HFFc6 (cell line): ENCODE data around the gene SLC25A25. TPM values are rescaled to one million over a fixed set of nuclear protein-coding genes. Genes with fewer than 3 reads are reported as not detected.

Source experiments
- DNase-seq: peaks from one replicate; pipeline ENCODE4 v3.0.0-alpha.2; 2018
- H3K27ac Mint-ChIP-seq: 2 replicates; pipeline ENCODE4 v1.8.0; 2020; ENCODE audit warnings: mild to moderate bottlenecking, mixed read lengths
- H3K27me3 Mint-ChIP-seq: 2 replicates; pipeline ENCODE4 v1.8.0; 2021; ENCODE audit warnings: mild to moderate bottlenecking, moderate library complexity, mixed read lengths; ENCODE audit not compliant: insufficient read depth
- H3K36me3 Mint-ChIP-seq: 2 replicates; pipeline ENCODE4 v1.8.0; 2021; ENCODE audit warnings: low read depth, mixed read lengths
- H3K4me1 Mint-ChIP-seq: 2 replicates; pipeline ENCODE4 v1.8.0; 2020; ENCODE audit warnings: low read depth, mixed read lengths
- H3K4me3 Mint-ChIP-seq: 2 replicates; pipeline ENCODE4 v1.8.0; 2020; ENCODE audit warnings: mild to moderate bottlenecking, moderate library complexity, mixed read lengths
- H3K9me3 Mint-ChIP-seq: 2 replicates; pipeline ENCODE4 v1.8.0; 2020; ENCODE audit warnings: mild to moderate bottlenecking, mixed read lengths
- total RNA-seq, 6 experiments: library from RNA; stranded (reverse); fragmentation: NEBNext Ultra II Directional; extraction: Animal tissue kit (Norgen Biotek cat#: 25700); gene quantifications; 2 replicates in 1 of 6; 3 replicates in 5 of 6; pipeline ENCODE4 v1.2.3, GENCODE V29; 2021
- TF ChIP-seq, protein P1 (sequence below): fragments of 200-600 bp; sonication (generic); IDR thresholded peaks from 2 replicates; pipeline ENCODE4 v1.5.0; 2021; ENCODE audit warnings: antibody characterized with exemption, mild to moderate bottlenecking

SLC25A25 gene
- total RNA-seq, 6 experiments from 2014 or later, result 16.5 to 20.7 (median 18.4) TPM

DNA sequence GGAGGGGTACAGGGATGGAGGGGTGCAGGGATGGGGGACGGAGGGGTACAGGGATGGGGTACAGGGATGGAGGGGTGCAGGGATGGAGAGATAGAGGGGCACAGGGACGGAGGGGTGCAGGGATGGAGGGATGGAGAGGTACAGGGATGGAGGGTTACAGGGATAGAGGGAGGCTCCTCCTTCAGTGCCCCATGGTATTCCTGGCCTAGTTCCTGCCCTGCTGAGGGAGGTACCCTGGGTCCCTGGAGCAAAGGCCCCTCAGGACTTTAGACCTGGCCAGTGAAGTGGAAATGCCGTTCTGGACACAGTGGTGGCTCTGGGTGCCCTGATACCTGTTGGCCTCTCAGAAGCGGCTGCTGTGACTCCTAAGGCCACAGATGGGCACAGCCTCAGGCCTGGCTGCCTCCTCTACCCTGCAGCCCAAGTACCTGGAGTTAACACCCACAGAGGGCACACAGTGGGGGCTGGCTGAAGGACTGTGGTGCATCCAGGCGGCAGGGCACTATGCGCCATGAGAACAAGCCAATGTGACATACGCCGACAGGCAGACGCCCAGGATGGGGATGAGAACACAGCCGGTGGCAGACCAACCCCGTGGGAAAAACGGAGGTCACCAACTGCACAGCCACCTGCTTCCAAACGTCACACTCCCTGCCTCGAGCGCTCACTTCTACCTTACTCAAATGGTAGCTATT is 51.1 kb downstream of the SLC25A25 start:
- Mint-ChIP-seq H3K27ac (no peak overlapping the region), H3K9me3 (no peaks in the 10 kb centered on the region), H3K27me3 (no peaks in the 10 kb centered on the region; the same call in none of the 2 replicates), H3K4me3 (no peak overlapping the region), H3K4me1 (0 out of 2 replicates have a peak, but pooled peaks cover 6% of the 10 kb centered on the region), H3K36me3 (no peaks in the 10 kb centered on the region)
- TF ChIP-seq, protein P1, sequence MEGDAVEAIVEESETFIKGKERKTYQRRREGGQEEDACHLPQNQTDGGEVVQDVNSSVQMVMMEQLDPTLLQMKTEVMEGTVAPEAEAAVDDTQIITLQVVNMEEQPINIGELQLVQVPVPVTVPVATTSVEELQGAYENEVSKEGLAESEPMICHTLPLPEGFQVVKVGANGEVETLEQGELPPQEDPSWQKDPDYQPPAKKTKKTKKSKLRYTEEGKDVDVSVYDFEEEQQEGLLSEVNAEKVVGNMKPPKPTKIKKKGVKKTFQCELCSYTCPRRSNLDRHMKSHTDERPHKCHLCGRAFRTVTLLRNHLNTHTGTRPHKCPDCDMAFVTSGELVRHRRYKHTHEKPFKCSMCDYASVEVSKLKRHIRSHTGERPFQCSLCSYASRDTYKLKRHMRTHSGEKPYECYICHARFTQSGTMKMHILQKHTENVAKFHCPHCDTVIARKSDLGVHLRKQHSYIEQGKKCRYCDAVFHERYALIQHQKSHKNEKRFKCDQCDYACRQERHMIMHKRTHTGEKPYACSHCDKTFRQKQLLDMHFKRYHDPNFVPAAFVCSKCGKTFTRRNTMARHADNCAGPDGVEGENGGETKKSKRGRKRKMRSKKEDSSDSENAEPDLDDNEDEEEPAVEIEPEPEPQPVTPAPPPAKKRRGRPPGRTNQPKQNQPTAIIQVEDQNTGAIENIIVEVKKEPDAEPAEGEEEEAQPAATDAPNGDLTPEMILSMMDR, result no peak
- DNase-seq, result no peak

DNA sequence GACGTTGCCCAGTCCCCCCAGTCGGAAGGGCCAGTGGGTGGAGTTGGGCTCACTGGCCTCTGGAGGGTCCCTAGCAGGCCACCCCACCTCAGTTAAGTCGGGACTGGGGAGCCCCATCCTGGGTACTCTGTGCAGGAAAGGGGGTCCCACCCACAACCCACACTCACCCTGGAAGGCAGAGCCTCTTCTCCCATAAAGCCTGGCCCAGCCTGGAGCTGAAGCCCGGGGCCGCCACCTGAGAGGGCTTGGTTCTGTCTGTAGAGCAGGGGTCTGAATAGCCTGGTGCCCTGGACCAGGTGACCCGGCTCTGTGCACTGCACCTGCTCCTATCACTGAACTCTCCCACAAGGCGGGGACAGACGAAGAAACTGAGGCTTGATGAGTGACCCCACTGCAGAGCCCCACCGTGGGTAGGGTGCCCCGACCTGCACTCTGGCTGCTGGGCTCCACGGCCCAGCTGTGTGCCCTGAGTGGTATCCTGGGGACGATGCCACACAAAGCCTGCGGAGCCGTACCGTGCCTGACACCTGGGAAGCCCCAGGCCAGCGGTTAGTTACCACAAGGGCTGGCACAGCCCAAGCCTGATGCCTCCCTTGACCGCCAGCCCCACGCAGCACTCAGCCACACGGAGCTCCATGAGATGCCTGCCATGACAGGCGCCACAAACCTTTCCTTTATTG is 52.2 kb downstream of the SLC25A25 start:
- H3K4me3 Mint-ChIP-seq, result no peak overlapping the region
- TF ChIP-seq, protein P1, result no peak
- no peaks in the 10 kb centered on the region for H3K36me3 Mint-ChIP-seq
- no peak for DNase-seq
- H3K4me1 Mint-ChIP-seq, result peaks cover 12% of the 10 kb centered on the region
- no peak overlapping the region for H3K27ac Mint-ChIP-seq
- no peaks in the 10 kb centered on the region; the same call in none of the 2 replicates for H3K27me3 Mint-ChIP-seq
- H3K9me3 Mint-ChIP-seq, result no peaks in the 10 kb centered on the region

DNA sequence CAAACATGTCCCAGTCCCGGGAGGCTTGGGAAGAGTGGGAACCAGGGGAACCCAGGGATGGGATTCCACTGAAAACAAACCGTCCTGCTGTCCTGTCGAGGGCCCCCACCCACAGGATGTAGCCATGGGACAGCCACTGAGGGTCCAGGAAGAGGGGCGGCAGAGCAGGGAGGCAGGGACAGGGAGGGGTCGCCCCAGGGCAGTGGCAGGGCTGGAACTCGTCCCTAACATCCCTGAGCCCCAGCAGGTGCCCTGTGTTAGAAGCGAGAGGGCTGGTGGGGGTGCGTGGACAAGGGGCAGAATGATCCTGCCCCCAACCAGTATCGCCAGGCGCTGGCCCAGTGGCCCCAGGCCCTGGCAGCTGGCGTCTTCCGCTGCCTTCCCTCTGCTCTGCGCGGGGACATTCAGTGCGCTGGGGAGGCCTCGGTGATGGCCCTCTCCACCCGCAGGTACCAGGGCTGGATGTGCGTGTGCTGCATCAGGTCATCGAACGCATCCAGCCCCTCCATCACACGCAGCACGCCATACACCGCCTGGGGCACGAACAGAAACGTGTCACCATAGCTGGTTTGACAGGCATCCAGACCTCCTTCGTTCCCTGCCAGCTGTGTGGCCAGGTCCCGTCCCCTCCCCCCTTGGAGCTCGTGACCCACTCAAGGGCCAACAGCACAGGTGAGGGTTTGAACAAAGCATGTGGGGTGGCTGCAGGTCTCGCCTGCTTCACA is 52.9 kb downstream of the SLC25A25 start:
- Mint-ChIP-seq H3K36me3 (no peaks in the 10 kb centered on the region), H3K27ac (no peak overlapping the region), H3K4me3 (no peak overlapping the region), H3K4me1 (peaks cover 19% of the 10 kb centered on the region), H3K27me3 (no peaks in the 10 kb centered on the region; the same call in none of the 2 replicates), H3K9me3 (no peaks in the 10 kb centered on the region)
- no peak for DNase-seq
- TF ChIP-seq, protein P1, result no peak

DNA sequence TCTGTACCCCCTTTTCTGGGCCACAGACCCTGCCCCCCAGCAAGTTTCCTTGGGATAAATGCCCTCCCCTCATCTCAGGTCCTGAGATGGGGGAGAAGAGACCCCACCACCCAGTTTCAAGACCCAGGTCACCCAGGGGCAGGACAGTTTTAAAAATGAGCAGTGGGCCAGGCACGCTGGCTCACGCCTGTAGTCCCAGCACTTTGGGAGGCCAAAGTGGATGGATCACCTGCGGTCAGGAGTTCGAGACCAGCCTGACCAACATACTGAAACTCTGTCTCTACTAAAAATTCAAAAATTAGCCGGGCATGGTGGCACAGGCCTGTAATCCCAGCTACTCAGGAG is 53.4 kb downstream of the SLC25A25 start:
- no peak overlapping the region for H3K4me3 Mint-ChIP-seq
- TF ChIP-seq, protein P1, result no peak
- no peaks in the 10 kb centered on the region for H3K9me3 Mint-ChIP-seq
- no peak for DNase-seq
- no peak overlapping the region for H3K27ac Mint-ChIP-seq
- H3K4me1 Mint-ChIP-seq, result peaks cover 24% of the 10 kb centered on the region
- H3K36me3 Mint-ChIP-seq, result no peaks in the 10 kb centered on the region
- no peaks in the 10 kb centered on the region; the same call in none of the 2 replicates for H3K27me3 Mint-ChIP-seq

DNA sequence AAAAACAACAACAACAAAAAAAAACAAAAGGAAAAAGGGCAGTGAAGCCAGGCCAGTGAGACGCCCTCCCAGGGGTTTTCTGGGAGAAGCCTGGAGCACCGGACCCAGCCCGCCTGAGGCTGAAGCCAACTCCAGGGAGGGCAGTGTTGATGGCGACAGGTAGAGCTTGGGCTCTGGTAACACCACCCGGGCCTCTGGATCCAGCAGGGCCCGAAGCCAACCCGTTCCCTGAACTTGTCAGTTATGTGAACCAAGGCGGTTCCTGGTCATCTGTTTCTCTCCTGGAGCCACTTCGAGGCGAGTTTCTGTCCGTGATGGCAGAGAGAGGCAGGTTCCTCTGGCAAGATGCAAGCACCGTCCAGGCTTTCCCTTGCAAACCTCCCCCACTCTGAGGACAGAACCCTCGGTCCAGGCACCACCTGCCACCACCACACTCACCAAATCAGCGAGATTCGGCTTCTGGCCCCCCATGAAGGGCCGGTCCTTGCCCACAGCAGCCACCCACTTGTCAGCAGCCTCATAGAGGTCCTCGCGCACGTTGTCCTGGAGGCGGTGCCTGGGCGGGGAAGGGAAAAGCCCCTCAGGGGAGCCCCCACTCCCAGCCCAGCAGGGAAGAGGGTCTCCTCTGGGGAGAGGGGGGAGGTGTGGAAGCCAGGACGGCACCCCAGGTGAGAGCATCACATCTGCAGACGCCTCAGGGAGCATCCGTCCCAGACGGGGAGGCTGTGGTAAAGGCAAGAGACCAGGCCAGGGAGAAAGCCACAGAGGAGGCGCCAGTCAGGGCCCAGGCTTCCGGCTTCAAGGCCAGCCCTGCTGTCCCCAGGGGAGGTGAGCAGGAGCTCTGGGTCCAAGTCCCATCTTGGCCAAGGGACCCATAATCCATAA is 54.1 kb downstream of the SLC25A25 start:
- peaks cover 25% of the 10 kb centered on the region for H3K4me1 Mint-ChIP-seq
- H3K36me3 Mint-ChIP-seq, result no peaks in the 10 kb centered on the region
- no peak for DNase-seq
- no peaks in the 10 kb centered on the region for H3K9me3 Mint-ChIP-seq
- H3K4me3 Mint-ChIP-seq, result no peak overlapping the region
- H3K27ac Mint-ChIP-seq, result no peak overlapping the region
- H3K27me3 Mint-ChIP-seq, result no peaks in the 10 kb centered on the region; the same call in none of the 2 replicates
- TF ChIP-seq, protein P1, result no peak
